ENCODE data around the gene GNAI2.

DNA sequence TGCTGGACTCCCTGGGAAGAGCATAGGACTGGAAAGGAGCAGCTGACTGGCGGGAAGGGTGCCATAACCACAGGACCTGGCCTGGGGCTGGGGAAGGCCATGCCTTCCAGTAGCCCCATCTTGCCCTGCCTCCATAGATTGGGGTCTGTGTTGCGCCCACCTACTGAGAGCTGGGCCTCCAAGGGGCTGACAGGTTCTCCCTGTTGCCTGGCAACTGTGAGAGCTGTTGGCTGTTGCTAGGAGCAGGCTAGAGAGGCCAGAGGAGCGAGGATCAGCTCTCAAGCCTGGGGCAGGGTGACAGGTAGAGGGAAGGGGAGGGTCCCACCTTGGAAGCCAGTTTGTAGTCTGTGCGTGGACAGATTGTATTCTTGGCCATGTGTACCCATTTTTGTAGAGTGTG is 2.8 kb upstream of the GNAI2 start:
- TF ChIP-seq, protein P1, sequence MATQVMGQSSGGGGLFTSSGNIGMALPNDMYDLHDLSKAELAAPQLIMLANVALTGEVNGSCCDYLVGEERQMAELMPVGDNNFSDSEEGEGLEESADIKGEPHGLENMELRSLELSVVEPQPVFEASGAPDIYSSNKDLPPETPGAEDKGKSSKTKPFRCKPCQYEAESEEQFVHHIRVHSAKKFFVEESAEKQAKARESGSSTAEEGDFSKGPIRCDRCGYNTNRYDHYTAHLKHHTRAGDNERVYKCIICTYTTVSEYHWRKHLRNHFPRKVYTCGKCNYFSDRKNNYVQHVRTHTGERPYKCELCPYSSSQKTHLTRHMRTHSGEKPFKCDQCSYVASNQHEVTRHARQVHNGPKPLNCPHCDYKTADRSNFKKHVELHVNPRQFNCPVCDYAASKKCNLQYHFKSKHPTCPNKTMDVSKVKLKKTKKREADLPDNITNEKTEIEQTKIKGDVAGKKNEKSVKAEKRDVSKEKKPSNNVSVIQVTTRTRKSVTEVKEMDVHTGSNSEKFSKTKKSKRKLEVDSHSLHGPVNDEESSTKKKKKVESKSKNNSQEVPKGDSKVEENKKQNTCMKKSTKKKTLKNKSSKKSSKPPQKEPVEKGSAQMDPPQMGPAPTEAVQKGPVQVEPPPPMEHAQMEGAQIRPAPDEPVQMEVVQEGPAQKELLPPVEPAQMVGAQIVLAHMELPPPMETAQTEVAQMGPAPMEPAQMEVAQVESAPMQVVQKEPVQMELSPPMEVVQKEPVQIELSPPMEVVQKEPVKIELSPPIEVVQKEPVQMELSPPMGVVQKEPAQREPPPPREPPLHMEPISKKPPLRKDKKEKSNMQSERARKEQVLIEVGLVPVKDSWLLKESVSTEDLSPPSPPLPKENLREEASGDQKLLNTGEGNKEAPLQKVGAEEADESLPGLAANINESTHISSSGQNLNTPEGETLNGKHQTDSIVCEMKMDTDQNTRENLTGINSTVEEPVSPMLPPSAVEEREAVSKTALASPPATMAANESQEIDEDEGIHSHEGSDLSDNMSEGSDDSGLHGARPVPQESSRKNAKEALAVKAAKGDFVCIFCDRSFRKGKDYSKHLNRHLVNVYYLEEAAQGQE (IDR thresholded peaks at IDR 0.05; ENCODE audit: insufficient read depth in 1 of 2, low read depth in 2 of 2, low read length in 2 of 2) = no peak
- TF ChIP-seq POLR2AphosphoS5 (IDR thresholded peaks at IDR 0.05; ENCODE audit: low read depth, low read length) (no peak), SIN3A (IDR thresholded peaks at IDR 0.05; ENCODE audit: borderline replicate concordance, insufficient read depth, low read length) (no peak), TAF1 (IDR thresholded peaks at IDR 0.05; ENCODE audit: borderline replicate concordance, insufficient read depth, low read length) (no peak), FOXP2 (optimal IDR thresholded peaks at IDR 0.05; ENCODE audit: borderline replicate concordance, extremely low read depth, extremely low read length, insufficient read depth) (no peak)

Data from PFSK-1 (cell line).